Motor neuron (in vitro differentiated cells): Measurements from ENCODE around the gene TNFRSF6B. TPM values are rescaled to one million over a fixed set of nuclear protein-coding genes. Genes with fewer than 3 reads are reported as not detected.

Experiments used
- ATAC-seq, 8 experiments: fragments of 200-7000 bp; cut with Tn5 transposase; replicated peaks in 6 of 8; 2 replicates each; pipeline ENCODE4 v1.8.0; 2021; ENCODE audit warnings: mild to moderate bottlenecking in 8 of 8, moderate library complexity in 8 of 8
- H3K27ac ChIP-seq, 2 donors: fragments of 250-450 bp; sonication (Bioruptor Pico); 2 replicates each; pipeline ENCODE4 v1.9.0; 2021; ENCODE audit warnings: antibody characterized with exemption in 2 of 2, mild to moderate bottlenecking in 2 of 2, moderate library complexity in 1 of 2
- H3K4me1 ChIP-seq, 2 donors: fragments of 250-450 bp; sonication (Bioruptor Pico); replicated peaks in 1 of 2; 2 replicates each; pipeline ENCODE4 v1.6.1; 2021; ENCODE audit warnings: antibody characterized with exemption in 2 of 2, mild to moderate bottlenecking in 2 of 2, moderate library complexity in 1 of 2
- H3K4me3 ChIP-seq, 5 donors: fragments of 250-450 bp; sonication (Bioruptor Pico); 2 replicates each; pipeline ENCODE4 v1.9.0; 2021; ENCODE audit warnings: antibody characterized with exemption in 5 of 5, mild to moderate bottlenecking in 5 of 5, moderate library complexity in 4 of 5
- WGBS, 10 experiments: fragments of 450-650 bp; shearing (Covaris generic); methylation state at CpG; one replicate each; pipeline ENCODE4 v1.0.0; 2022; 5-methylcytosine and 5-hydroxymethylcytosine counted together
- in situ Hi-C, 9 experiments: fragments of 400-800 bp; cut with MboI; loops; one replicate each; pipeline ENCODE4 v1.15.0; 2021; ENCODE audit warnings: low sequenced_read_pairs in 9 of 9, low pct_unique_long_range_greater_than_20kb in 2 of 9; ENCODE audit not compliant: unreplicated experiment in 9 of 9
- total RNA-seq, 8 experiments: library from RNA; unstranded; fragments of 300-600 nt; gene quantifications; 2 replicates each; pipeline versions ENCODE4 v1.2.3 to v1.2.4, GENCODE V29; 2022

TNFRSF6B gene
- total RNA-seq, 8 experiments from 2014 or later, result 0.22 to 1.1 (median 0.69) TPM; not detected in 3

- Histone ChIP-seq H3K4me3 (no peak overlapping the region), H3K27ac (no peak overlapping the region), H3K4me1 (peaks cover 6 to 7% of the 10 kb centered on the region in 2 donors)
- in situ Hi-C loops, result no loop called here
- WGBS, 10 experiments, result 50% methylated on average over 2 of the region's 13 CpGs; no CpG with 5 or more reads in 9 of the 10 experiments
- ATAC-seq, result peak in 2 of 8 experiments; percentile 1 to 3
Measured at GRCh38 chr20:63681609-63682142, 14.8 kb upstream of the TNFRSF6B start.

GRCh38 chr20:63682384-63683139, 13.9 kb upstream of the TNFRSF6B start:
- peak in 4 of 8 experiments; percentile 7 to 63 (median 53) for ATAC-seq
- Histone ChIP-seq H3K4me1 (peaks cover 15 to 16% of the 10 kb centered on the region in 2 donors), H3K4me3 (no peak overlapping the region), H3K27ac (no peak overlapping the region)
- 21 to 92% (median 86%) methylated on average over 2 to 13 of the region's 22 CpGs; no CpG with 5 or more reads in 4 of the 10 experiments for WGBS, 10 experiments
- in situ Hi-C loops, result no loop called here

GRCh38 chr20:63685269-63686026, 11.0 kb upstream of the TNFRSF6B start:
- no peak for ATAC-seq
- Histone ChIP-seq H3K4me1 (peaks cover 15 to 19% of the 10 kb centered on the region in 2 donors), H3K4me3 (no peak overlapping the region), H3K27ac (no peak overlapping the region)
- WGBS, 10 experiments, result 80 to 100% (median 92%) methylated on average over 1 to 2 of the region's 21 CpGs; no CpG with 5 or more reads in 6 of the 10 experiments
- in situ Hi-C loops, result no loop called here

GRCh38 chr20:63686094-63686491, 10.4 kb upstream of the TNFRSF6B start:
- no peak for ATAC-seq
- Histone ChIP-seq H3K27ac (peak overlapping the region; percentile 65 to 81), H3K4me1 (peaks cover 15 to 19% of the 10 kb centered on the region in 2 donors), H3K4me3 (no peak overlapping the region)
- WGBS, 10 experiments, result 70 to 100% (median 96%) methylated on average over 2 to 13 of the region's 24 CpGs; no CpG with 5 or more reads in 6 of the 10 experiments
- in situ Hi-C loops, result no loop called here

GRCh38 chr20:63686492-63687321, 9.7 kb upstream of the TNFRSF6B start:
- H3K4me1 ChIP-seq, result peaks cover 15 to 19% of the 10 kb centered on the region in 2 donors
- WGBS, 10 experiments, result 20 to 60% (median 32%) methylated on average over 1 to 22 of the region's 45 CpGs; no CpG with 5 or more reads in 6 of the 10 experiments
- peak overlapping the region; percentile 65 to 81 for H3K27ac ChIP-seq
- no peak overlapping the region for H3K4me3 ChIP-seq
- in situ Hi-C loops, result no loop called here
- peak; percentile 59 to 81 (median 74) for ATAC-seq

- 100% methylated on average over 1 of the region's 29 CpGs; no CpG with 5 or more reads in 9 of the 10 experiments for WGBS, 10 experiments
- Histone ChIP-seq H3K4me3 (no peak overlapping the region), H3K27ac (peak overlapping the region in 1 of 2 donors; percentile 81), H3K4me1 (peaks cover 15 to 19% of the 10 kb centered on the region in 2 donors)
- peak in 3 of 8 experiments; percentile 0 to 3 (median 3) for ATAC-seq
- in situ Hi-C loops, result no loop called here
Measured at GRCh38 chr20:63687419-63688178, 8.9 kb upstream of the TNFRSF6B start.

- 83 to 100% (median 97%) methylated on average over 1 to 5 of the region's 31 CpGs; no CpG with 5 or more reads in 4 of the 10 experiments for WGBS, 10 experiments
- in situ Hi-C loops, result no loop called here
- Histone ChIP-seq H3K27ac (no peak overlapping the region), H3K4me1 (peaks cover 15 to 19% of the 10 kb centered on the region in 2 donors), H3K4me3 (no peak overlapping the region)
- ATAC-seq, result no peak
Measured at GRCh38 chr20:63688228-63689045, 8.0 kb upstream of the TNFRSF6B start.

- no peak overlapping the region for H3K27ac ChIP-seq
- 80 to 100% (median 100%) methylated on average over 1 to 2 of the region's 44 CpGs; no CpG with 5 or more reads in 7 of the 10 experiments for WGBS, 10 experiments
- H3K4me1 ChIP-seq, result peaks cover 15 to 19% of the 10 kb centered on the region in 2 donors
- in situ Hi-C loops, result no loop called here
- ATAC-seq, result no peak
- H3K4me3 ChIP-seq, result no peak overlapping the region
Measured at GRCh38 chr20:63689046-63690002, 7.1 kb upstream of the TNFRSF6B start.

- in situ Hi-C loops, result no loop called here
- peaks cover 15 to 19% of the 10 kb centered on the region in 2 donors for H3K4me1 ChIP-seq
- no peak overlapping the region for H3K27ac ChIP-seq
- H3K4me3 ChIP-seq, result no peak overlapping the region
- no CpG with 5 or more reads among the region's 40 CpGs for WGBS, 10 experiments
- no peak for ATAC-seq
Measured at GRCh38 chr20:63690003-63690897, 6.2 kb upstream of the TNFRSF6B start.
